ENCODE data around the gene ZNF391.

Gene ZNF391

GRCh38 chr6:27439371-27439770 is 50.8 kb downstream of the ZNF391 start:
- H3K4me3 ChIP-seq (ENCODE audit: control insufficient read depth, low read depth, low read length), result no peak overlapping the region
- DNase-seq (ENCODE audit: low read depth), result no peak
- TF ChIP-seq CTCF (IDR thresholded peaks at IDR 0.05; ENCODE audit: control insufficient read depth, insufficient read depth, low read depth, low read length, missing control alignments), result no peak

GRCh38 chr6:27441001-27441400 is 52.4 kb downstream of the ZNF391 start:
- no peak overlapping the region for H3K4me3 ChIP-seq (ENCODE audit: control insufficient read depth, low read depth, low read length)
- no peak for DNase-seq (ENCODE audit: low read depth)
- TF ChIP-seq CTCF (IDR thresholded peaks at IDR 0.05; ENCODE audit: control insufficient read depth, insufficient read depth, low read depth, low read length, missing control alignments), result no peak

GRCh38 chr6:27442932-27443331 is 54.4 kb downstream of the ZNF391 start:
- no peak for TF ChIP-seq CTCF (IDR thresholded peaks at IDR 0.05; ENCODE audit: control insufficient read depth, insufficient read depth, low read depth, low read length, missing control alignments)
- no peak overlapping the region for H3K4me3 ChIP-seq (ENCODE audit: control insufficient read depth, low read depth, low read length)
- DNase-seq (ENCODE audit: low read depth), result no peak

- TF ChIP-seq CTCF (IDR thresholded peaks at IDR 0.05; ENCODE audit: control insufficient read depth, insufficient read depth, low read depth, low read length, missing control alignments), result no peak
- no peak for DNase-seq (ENCODE audit: low read depth)
- H3K4me3 ChIP-seq (ENCODE audit: control insufficient read depth, low read depth, low read length), result no peak overlapping the region
Observed at GRCh38 chr6:27448456-27448855, 59.9 kb downstream of the ZNF391 start.

GRCh38 chr6:27451660-27452390 is 63.3 kb downstream of the ZNF391 start:
- DNase-seq (ENCODE audit: low read depth), result no peak
- TF ChIP-seq CTCF (IDR thresholded peaks at IDR 0.05; ENCODE audit: control insufficient read depth, insufficient read depth, low read depth, low read length, missing control alignments), result no peak
- H3K4me3 ChIP-seq (ENCODE audit: control insufficient read depth, low read depth, low read length), result no peak overlapping the region

- no peak for TF ChIP-seq CTCF (IDR thresholded peaks at IDR 0.05; ENCODE audit: control insufficient read depth, insufficient read depth, low read depth, low read length, missing control alignments)
- H3K4me3 ChIP-seq (ENCODE audit: control insufficient read depth, low read depth, low read length), result no peak overlapping the region
- DNase-seq (ENCODE audit: low read depth), result no peak
Observed at GRCh38 chr6:27452496-27452897, 63.9 kb downstream of the ZNF391 start.
